ENCODE measurements around the gene CLDN20.
"Not testable (repeated sequence)": the region's sequence is repeated elsewhere in the genome, so short reads cannot be mapped to it uniquely, and the experiment has no call there.

The CLDN20 gene, protein sequence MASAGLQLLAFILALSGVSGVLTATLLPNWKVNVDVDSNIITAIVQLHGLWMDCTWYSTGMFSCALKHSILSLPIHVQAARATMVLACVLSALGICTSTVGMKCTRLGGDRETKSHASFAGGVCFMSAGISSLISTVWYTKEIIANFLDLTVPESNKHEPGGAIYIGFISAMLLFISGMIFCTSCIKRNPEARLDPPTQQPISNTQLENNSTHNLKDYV

DNA sequence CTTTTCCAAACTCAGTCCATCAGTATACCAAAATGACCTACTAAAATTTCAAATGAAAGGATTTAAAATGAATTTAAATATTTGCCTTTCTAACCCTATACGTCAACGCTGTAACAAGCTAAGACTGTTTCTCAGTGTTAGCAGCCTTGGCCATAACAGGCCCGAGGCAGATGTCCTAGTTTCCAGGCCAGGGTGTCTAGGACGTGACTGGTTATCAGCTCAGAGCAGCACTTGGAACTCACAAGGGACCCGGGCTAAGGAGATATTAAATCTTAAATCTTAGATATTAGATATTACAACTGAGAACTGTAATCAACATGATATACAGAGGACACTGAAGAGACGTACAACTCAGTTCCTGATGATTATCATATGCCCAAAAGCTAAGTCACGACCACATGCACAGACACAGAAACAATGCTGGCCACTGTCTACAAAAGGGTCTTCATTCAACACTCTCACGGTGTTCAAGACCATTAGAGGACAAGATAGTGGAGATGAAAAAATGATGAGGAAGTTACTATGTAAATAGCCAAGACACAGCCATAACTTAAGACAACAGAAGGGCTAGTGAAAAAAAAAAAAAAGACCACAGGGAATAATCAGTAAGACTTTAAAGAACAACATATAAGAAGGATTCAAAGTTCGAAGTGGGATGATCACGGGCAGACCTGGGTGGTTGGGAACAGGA lies at the start of gene CLDN20:
Gene CLDN20, plus strand, starts transcription at position 641 of the 691 bp plus-strand sequence. CDS start 11,707 bp downstream, outside the sequence.
- DNase-seq (ENCODE audit: low read depth), result no peak

DNA sequence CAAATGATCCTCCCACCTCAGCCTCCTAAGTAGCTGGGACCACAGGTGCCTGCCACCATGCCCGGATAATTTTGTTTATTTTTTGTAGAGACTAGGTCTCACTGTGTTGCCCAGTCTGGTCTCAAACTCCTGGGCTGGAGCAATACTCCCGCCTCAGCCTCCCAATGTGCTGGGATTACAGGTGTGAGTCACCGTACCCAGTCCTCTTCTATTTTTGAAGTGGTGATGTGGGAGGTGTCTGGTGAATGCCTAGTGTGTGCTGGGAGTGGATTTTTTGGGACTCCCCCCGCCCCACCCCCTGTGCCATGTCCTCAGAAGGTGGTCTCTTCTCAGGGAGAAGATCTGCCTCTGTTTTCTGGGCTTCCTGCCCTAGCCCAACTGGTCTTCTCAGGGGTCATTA lies 47.9 kb upstream of the CLDN20 start:
- DNase-seq (ENCODE audit: low read depth), result no peak

DNA sequence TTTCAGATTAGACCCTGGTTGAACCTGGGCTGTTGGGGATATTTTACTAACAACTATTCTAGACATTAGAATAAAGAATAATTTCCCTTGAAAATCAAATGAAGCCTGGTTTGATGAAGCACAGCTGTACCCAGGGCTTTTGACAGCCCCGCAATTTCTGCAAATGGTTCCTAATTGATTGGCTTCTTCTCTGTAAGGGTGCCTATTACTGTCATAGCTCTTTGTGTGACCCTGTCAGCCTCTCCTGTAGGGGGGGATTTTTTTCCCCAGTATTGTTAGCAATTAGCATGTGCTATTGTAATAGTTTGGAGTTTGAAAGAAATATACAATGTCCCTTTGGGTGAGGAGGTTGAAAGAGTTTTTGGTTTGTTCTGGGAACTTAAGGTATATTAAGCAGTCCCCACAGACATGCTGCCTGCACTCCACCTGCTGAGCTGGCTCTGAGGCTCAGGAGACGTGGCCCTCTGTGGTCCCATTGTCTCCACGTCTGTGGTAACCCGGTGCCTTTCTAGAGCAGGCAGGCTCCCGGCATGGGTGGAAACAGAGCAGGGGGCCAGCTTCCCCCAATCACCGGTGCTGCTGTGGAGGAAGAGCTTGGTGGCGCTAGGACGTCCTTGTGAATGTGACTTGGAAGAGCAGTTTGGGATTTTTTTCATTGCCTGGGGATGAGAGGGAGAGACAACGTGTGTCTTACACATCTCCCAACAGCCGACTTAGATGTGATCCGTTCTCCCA lies 47.3 kb upstream of the CLDN20 start:
- no peak for DNase-seq (ENCODE audit: low read depth)

DNA sequence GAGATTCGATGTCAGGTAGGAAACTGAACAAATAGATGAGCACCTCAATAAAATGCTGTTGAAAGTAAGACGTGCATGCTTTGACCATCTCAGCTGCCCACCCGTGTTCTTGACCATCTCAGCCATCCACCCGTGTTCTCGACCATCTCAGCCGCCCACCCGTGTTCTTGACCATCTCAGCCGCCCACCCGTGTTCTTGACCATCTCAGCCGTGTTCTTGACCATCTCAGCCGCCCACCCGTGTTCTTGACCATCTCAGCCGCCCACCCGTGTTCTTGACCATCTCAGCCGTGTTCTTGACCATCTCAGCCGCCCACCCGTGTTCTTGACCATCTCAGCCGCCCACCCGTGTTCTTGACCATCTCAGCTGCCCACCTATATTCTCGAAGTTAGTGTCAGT lies 45.1 kb upstream of the CLDN20 start:
- not testable (repeated sequence) for DNase-seq (ENCODE audit: low read depth)

DNA sequence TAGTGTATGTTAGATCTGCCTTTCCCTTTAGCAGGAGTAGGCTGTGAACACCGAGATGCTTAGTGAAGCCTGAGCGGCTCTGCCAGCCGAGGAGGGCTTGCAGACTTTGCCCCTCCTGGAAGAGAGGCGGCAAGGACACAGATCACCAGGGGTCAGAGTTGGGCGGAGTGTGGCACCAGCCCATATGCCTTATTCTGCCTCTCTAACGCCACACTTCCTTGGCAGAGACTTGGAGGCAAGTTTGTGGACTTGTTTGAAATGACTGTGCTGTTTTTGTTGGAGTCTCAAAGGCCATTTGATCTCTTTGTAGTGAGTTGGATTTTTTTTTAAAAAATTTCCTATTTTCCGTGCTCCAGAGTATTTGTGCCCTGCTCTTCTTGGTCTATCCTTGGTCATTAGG lies 44.5 kb upstream of the CLDN20 start:
- DNase-seq (ENCODE audit: low read depth), result no peak

DNA sequence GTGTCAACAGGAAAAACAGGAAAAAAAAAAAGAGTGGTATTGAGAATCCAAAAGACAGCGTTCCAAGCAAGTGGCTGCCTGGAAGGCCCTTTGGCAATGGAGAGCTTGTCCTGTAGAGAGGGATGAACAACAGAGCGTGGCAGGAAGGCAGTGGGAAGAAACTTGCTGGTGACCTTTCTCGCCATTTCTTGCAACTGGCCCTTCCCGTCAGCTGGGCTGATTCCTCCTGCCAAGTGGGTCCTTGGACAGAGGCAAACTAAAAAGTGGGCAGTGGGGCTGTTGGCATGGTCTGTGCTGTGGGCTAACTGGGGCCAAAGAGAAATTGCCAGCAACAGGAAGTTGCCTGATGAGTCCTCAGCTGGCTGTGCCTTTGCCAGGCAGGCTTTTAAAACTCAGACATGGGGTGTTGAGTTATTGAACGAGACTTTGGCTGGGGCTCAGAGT lies 43.9 kb upstream of the CLDN20 start:
- DNase-seq (ENCODE audit: low read depth), result no peak

DNA sequence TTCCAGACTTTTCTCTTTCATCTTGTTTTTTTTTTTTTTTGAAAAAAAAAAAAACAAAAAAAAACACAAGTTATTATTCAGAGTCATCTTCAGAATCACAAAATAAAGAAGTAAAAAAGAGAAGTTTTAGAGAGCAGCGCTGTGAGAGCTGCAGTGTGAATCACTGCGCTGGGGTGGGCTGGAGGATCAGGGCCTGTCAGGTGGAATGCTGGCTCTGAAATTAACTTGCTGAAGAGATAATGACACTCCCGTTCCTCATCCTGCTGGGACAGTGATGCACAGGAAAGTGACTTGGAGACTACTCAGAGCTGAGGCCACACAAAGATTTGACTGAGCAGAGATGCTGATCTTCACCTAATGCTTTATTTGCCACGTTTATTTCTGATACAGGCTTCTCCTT lies 42.7 kb upstream of the CLDN20 start:
- no peak for DNase-seq (ENCODE audit: low read depth)

DNA sequence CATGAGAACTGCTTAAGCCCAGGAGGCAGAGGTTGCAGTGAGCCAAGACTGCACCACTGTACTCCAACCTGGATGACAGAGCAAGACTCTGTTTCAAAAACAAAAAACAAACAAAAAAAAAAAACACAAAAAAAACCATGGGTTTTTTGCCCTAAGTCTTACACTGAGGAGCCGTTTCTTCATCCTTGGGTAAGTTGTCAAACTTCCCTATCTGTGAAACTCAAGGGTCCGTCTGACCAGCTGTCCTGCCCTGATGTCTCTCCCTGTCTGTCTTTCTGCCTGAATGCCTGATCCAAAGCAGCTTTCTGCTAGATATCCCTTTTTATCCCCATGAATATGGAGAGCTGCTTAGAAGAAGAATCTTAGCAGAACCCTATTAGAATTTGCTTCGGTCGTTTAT lies 41.3 kb upstream of the CLDN20 start:
- no peak for DNase-seq (ENCODE audit: low read depth)

DNA sequence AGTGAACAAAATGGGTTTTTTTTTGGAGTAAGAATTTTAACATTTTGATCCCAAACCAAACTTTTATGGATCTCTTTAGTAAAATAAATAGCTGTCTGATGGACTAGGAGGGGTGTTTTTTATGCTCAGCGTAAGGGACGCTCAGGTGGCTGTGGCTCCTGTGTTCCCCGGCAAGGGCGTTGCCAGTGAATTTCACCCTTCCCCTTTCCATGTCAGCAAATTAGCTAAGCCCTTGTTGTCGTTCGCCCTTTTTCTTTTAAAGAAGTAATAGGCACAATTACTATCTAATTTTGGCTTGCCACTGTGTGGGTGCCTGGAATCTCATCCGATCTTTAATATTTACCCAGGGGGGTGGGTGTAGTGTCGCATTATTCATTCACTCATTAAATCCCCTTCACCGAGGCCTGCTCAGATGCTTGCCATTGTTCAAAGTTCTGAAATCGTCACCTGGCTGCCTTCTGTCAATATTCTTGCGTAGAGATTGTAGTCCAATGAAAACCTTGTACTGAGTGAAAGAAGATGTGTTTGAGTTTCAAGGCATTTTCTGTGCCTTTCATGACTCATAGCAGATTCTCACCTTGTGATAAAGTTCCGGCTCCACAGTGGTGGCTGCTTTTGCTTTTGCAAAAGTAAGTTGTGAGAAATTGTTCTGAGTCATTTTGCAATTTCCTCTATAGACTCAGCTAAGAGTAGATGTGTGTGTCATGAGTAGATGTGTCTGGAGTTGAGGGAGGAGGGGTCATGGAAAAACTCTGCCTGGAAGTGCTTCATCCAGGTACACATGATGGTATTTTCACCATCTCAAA lies 40.0 kb upstream of the CLDN20 start:
- DNase-seq (ENCODE audit: low read depth), result no peak

DNA sequence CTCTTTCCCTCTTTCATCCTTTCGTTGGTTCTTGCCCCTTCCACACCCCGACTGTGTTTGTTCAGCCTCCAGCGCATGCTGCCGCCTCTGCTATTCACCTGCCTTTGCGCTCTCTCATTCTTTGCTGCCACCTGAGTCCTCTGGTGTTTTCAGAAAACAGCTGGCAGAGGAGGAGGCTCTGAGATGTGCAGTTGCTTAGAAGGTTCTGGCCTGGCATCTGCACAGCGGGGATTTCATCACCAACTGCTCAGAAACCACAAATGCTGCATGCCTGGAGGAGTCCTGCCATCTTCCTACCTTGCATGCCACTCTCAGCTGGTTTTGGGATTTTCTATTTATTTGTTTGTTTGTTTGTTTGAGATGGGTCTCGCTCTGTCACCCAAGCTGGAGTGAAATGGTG lies 39.2 kb upstream of the CLDN20 start:
- DNase-seq (ENCODE audit: low read depth), result no peak

DNA sequence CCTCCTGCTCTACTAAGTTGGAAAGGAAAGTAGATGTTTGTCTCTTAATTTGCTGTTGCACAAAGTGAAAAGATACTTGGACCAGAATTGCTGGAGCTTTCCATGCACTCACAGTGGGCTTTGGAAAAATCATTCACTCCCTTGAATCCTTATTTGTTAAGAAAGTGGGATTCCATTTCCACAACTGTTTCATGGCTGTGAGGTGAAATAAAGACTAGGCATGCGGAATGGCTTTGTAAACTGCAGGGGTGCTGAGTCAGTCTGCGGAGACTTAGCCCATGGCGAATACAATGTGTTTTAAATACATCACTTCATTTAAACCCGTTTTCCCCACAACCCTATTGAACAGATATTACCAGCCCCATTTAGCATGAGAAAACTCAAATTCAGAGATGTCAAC lies 36.8 kb upstream of the CLDN20 start:
- DNase-seq (ENCODE audit: low read depth), result no peak

DNA sequence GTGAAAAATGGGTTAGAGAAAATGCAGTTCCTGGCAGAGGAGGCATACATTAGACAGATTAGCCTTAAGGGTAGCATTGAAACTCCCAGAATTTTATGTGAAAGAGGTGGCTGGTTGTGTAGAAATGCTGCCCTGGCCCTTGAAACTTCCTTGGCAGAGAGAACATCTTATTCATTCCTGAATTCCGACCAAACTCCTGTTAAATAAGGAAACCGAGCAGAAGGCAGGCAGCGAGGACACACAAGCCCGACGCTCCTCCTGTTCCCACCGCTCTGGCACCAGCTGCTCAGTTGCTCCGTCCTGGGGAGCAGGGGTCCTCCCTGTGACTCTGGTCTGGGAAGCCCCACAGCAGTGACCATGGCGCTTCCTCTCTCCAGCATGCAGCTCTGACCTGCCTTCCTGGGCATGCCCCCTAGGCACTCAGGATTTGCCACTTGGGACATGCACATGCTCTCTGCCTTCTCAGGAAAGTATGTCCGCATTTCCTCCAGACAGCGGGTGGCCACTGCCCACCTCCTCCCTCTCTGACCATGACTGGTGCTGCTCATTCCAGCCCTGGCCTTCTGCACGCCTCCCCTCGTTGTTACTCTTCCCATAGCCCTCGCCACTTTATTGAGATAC lies 35.2 kb upstream of the CLDN20 start:
- peak; percentile 33 for DNase-seq (ENCODE audit: low read depth)

DNA sequence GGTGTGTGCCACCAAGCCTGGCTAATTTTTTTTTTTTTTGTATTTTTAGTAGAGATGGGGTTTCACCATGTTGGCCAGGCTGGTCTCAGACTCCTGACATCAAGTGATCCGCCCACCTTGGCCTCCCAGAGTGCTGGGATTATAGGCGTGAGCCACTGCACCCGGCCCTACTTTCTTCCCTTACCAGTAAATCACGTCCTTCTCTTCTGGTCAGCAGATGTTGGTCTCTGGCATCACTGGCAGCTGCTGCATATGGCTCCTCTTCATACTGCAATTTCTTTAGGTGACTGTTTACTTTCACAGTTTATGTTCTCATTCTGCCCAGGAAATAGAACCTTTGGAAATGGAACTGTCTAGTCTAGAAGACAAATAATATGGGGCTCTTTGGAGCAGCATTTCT lies 32.8 kb upstream of the CLDN20 start:
- DNase-seq (ENCODE audit: low read depth), result not testable (repeated sequence)

DNA sequence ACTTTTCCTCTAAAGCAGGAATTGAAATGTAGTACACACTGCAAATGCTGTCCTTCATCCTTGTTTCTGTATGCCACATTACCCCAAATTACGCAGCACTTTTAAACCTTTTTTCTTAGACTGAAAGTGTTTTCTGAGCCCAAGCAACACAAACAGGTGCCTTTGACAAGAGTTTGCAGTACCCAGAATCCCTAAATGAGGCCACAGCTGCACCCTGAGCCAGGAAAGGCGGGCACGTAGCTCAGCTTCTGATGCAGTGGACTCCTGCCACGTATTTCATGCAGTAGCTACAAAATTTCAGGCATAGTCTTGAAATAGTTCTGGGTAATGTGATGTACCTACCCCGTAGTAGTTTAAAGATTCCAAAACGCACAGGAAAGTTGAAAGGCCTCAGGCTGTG lies 31.0 kb upstream of the CLDN20 start:
- no peak for DNase-seq (ENCODE audit: low read depth)

DNA sequence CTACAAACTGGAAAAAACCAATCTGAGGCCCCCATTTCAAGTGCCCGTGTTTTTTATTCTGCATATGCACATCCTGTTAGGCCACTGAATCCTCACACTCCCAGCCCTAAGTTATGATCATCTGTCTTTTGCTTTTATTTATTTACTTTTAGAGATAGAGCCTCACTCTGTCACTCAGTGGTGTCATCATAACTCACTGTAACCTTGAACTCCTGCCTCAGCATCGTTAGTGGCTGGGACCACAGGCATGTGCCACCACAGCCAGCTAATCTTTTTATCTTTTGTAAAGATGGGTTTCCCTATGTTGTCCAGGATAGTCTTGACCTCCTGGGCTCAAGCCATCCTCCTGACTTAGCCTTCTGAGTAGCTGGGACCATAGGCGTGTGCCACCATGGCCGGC lies 29.6 kb upstream of the CLDN20 start:
- DNase-seq (ENCODE audit: low read depth), result no peak

DNA sequence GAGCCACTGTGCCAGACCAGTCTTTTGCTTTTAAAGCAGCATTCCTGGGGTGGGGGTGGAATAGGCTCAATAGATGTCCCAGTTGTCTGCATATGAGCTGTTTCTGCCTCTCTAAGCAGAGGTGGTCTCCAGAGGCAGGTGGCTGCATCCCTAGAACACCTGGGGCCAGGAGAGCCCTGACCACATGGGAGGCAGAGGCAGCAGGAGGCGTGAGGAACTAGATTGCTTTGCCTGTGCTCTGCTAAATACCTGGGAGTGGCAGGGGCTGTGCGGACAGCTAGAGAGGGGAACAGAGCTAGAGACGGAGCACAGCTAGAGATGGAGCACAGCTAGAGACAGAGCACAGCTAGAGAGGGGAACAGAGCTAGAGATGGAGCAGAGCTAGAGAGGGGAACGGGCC lies 29.1 kb upstream of the CLDN20 start:
- DNase-seq (ENCODE audit: low read depth), result no peak

DNA sequence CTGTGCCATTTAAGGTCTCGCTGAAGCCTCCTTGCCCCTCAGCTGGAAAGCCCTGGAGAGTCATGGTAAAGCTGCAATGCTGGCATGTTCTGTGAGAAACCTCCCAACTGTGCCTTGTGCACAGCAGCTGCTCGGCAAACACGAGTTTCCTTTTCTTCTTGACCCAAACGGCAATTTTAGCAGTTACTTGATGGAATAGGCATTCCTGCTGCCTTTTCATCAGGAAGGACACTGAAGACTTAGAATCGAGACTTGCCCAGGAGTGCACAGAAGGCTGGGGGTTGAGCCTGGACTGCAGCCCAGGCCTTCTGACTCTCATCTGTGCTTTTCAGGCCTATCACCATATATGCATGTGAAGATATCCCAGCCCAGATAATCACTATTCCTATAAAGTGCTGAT lies 28.7 kb upstream of the CLDN20 start:
- no peak for DNase-seq (ENCODE audit: low read depth)

DNA sequence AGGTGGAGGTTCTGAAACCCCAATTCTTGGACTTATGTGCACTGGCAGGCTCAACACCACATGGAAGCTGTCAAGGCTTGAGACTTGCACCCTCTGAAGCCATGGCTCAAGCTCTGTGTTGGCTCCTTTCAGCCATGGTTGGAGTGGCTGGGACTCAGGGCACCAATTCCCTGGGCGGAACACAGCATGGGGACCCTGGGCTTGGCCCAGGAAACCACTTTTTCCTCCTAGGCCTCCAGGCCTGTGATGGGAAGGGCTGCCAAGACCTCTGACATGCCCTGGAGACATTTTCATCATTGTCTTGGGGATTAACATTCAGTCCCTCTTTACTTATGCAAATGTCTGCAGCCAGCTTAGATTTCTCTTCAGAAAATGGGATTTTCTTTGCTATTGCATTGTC lies 26.2 kb upstream of the CLDN20 start:
- no peak for DNase-seq (ENCODE audit: low read depth)

DNA sequence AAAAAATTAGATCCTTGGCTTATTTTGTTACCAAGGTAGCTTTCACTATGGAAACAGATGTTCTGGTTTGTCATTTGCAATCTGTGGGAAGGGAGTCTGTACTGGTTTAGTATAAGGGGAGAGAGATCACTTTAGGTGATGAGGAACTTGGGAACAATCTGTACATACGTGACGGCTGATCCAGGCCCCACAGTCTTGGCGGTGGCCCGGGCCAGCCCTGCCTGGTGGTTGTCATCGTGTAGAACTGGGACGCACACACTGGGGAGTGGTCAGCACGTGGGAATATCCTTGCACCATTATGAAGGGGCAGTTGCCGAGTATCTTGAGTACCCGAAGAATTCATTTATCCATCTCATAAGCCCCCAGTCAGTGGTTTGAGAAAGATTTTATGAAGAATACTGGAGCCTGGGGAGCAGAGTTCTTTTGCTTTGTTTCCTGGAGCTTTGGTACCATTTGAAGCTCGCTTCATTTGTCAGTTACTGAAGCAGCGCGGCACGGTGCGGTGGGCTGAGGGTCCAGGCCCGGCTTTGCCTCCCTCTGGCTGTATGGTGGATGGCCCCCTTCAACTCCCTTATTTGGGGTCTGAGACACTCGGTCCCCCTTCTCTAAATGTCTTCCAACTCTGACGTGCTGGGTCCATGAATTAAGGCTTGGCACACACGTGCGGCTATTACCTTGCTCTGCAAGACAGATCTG lies 22.8 kb upstream of the CLDN20 start:
- no peak for DNase-seq (ENCODE audit: low read depth)

DNA sequence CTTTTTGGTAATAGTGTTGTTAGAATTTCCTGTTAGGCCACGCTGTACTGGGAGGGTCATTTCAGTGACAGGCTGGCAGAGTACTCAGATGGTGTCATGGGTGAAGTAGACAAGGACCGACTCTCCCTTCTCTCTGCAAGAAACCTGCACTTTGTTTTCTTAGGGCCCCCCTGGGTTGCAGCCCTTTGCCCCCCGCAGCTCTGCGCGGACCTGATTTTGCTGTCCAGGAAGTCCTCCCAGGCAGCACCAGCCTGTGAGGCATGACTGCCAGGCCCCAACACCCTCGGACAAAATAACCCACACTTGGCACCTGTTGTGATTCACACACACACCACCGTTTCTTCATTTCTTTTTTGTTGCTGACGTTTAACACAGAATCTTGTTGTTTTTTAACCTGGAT lies 21.8 kb upstream of the CLDN20 start:
- DNase-seq (ENCODE audit: low read depth), result no peak

DNA sequence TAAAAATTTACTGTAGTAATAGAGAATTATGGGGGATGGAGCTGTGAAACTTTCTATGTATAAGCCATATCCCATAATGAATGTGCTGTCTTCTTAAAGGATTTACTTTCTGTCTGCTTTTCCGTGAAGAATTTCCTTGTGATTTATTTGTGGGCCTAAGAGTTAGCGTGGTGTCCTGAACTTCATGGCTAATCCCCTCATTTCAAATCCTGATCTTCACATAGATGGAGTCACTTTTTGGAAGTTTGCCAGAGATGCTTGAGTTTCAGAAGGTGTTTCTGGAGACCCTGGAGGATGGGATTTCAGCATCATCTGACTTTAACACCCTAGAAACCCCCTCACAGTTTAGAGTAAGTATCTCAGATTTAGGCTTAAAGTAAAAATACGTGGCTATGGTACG lies 19.4 kb upstream of the CLDN20 start:
- no peak for DNase-seq (ENCODE audit: low read depth)
